ENCODE measurements around the gene SERPINA12. TPM values are rescaled to one million over a fixed set of nuclear protein-coding genes. Genes with fewer than 3 reads are reported as not detected.

Gene SERPINA12
- total and polyA plus RNA-seq, 2 of the 13 experiments (the other 11 are each of a cell fraction or from before 2014, with no cell fraction given) = 0.08 TPM; not detected in 1

DNA sequence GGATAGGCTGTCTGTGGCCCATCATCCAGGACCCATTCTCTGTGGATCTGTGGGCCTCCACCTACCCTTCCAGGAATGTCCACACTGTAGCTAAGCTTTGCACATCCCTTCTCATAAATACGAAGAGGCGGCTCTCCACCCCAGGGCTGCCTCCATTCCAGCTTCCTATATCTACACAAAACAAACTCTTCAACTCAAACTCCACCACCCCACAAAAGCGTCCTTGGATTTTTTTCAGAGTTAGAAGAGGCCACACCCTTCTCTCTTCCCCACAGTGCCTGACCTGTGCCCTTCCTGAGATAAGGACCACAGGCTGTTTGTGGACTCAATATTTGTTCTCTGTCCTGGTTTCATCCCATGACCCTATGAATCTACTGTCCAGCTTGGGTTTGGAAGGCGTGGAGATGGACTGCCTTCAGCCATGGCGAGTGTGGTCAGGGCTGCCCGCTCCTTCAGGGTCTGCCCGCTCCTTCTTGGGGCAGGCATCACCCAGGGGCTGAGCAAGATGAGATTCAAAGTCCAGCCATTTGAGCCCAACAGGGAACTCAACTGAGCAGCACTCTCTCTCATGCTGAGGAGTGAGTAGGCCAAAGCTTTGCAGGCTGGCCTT is 13.0 kb upstream of the SERPINA12 start (continued):
- no peak for TF ChIP-seq ZFP36 (IDR thresholded peaks at IDR 0.05; ENCODE audit: borderline replicate concordance, low read depth, low read length, partially characterized antibody)
- TF ChIP-seq, protein P1, sequence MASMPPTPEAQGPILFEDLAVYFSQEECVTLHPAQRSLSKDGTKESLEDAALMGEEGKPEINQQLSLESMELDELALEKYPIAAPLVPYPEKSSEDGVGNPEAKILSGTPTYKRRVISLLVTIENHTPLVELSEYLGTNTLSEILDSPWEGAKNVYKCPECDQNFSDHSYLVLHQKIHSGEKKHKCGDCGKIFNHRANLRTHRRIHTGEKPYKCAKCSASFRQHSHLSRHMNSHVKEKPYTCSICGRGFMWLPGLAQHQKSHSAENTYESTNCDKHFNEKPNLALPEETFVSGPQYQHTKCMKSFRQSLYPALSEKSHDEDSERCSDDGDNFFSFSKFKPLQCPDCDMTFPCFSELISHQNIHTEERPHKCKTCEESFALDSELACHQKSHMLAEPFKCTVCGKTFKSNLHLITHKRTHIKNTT (CRISPR knock-in tag; IDR thresholded peaks at IDR 0.05) = no peak
- TF ChIP-seq ZNF264 (CRISPR knock-in tag; IDR thresholded peaks at IDR 0.05) = 0 out of 2 replicates have a peak, but pooled peaks have one; percentile 54
- TF ChIP-seq ZNF350 (CRISPR knock-in tag; IDR thresholded peaks at IDR 0.05; ENCODE audit: borderline replicate concordance, low read depth) = peak; percentile 48
- TF ChIP-seq MED1 (CRISPR knock-in tag; IDR thresholded peaks at IDR 0.05) = peak; percentile 97
- no peak for TF ChIP-seq NCOA5 (CRISPR knock-in tag; IDR thresholded peaks at IDR 0.05)
- TF ChIP-seq JUND (CRISPR knock-in tag; IDR thresholded peaks at IDR 0.05) = peak; percentile 62; the same call in 1 of the 2 replicates
- TF ChIP-seq RELA (CRISPR knock-in tag; IDR thresholded peaks at IDR 0.05) = no peak
- TF ChIP-seq, protein P2, sequence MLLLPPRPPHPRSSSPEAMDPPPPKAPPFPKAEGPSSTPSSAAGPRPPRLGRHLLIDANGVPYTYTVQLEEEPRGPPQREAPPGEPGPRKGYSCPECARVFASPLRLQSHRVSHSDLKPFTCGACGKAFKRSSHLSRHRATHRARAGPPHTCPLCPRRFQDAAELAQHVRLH (CRISPR knock-in tag; IDR thresholded peaks at IDR 0.05; ENCODE audit: borderline replicate concordance, low read depth) = peak; percentile 74; the same call in 1 of the 2 replicates
- TF ChIP-seq, protein P3, sequence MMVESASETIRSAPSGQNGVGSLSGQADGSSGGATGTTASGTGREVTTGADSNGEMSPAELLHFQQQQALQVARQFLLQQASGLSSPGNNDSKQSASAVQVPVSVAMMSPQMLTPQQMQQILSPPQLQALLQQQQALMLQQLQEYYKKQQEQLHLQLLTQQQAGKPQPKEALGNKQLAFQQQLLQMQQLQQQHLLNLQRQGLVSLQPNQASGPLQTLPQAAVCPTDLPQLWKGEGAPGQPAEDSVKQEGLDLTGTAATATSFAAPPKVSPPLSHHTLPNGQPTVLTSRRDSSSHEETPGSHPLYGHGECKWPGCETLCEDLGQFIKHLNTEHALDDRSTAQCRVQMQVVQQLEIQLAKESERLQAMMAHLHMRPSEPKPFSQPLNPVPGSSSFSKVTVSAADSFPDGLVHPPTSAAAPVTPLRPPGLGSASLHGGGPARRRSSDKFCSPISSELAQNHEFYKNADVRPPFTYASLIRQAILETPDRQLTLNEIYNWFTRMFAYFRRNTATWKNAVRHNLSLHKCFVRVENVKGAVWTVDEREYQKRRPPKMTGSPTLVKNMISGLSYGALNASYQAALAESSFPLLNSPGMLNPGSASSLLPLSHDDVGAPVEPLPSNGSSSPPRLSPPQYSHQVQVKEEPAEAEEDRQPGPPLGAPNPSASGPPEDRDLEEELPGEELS (CRISPR knock-in tag; IDR thresholded peaks at IDR 0.05) = peak; percentile 94
- TF ChIP-seq, protein P4, sequence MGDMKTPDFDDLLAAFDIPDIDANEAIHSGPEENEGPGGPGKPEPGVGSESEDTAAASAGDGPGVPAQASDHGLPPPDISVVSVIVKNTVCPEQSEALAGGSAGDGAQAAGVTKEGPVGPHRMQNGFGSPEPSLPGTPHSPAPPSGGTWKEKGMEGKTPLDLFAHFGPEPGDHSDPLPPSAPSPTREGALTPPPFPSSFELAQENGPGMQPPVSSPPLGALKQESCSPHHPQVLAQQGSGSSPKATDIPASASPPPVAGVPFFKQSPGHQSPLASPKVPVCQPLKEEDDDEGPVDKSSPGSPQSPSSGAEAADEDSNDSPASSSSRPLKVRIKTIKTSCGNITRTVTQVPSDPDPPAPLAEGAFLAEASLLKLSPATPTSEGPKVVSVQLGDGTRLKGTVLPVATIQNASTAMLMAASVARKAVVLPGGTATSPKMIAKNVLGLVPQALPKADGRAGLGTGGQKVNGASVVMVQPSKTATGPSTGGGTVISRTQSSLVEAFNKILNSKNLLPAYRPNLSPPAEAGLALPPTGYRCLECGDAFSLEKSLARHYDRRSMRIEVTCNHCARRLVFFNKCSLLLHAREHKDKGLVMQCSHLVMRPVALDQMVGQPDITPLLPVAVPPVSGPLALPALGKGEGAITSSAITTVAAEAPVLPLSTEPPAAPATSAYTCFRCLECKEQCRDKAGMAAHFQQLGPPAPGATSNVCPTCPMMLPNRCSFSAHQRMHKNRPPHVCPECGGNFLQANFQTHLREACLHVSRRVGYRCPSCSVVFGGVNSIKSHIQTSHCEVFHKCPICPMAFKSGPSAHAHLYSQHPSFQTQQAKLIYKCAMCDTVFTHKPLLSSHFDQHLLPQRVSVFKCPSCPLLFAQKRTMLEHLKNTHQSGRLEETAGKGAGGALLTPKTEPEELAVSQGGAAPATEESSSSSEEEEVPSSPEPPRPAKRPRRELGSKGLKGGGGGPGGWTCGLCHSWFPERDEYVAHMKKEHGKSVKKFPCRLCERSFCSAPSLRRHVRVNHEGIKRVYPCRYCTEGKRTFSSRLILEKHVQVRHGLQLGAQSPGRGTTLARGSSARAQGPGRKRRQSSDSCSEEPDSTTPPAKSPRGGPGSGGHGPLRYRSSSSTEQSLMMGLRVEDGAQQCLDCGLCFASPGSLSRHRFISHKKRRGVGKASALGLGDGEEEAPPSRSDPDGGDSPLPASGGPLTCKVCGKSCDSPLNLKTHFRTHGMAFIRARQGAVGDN (CRISPR knock-in tag; IDR thresholded peaks at IDR 0.05) = peak; percentile 95
- TF ChIP-seq ZNF761 (CRISPR knock-in tag; conservative IDR thresholded peaks at IDR 0.05) = 0 out of 2 replicates have a peak, but pooled peaks have one; percentile 52
- peak; percentile 72; the same call in 1 of the 2 replicates for TF ChIP-seq NCOA1 (CRISPR knock-in tag; IDR thresholded peaks at IDR 0.05)
- TF ChIP-seq ZNF792 (CRISPR knock-in tag; IDR thresholded peaks at IDR 0.05) = peak; percentile 46; the same call in 1 of the 2 replicates
- TF ChIP-seq ZBTB21 (CRISPR knock-in tag; IDR thresholded peaks at IDR 0.05) = no peak; the same call in 1 of the 2 replicates
- TF ChIP-seq RBM22 (optimal IDR thresholded peaks at IDR 0.05; ENCODE audit: low read length) = no peak
- TF ChIP-seq ZNF768 (CRISPR knock-in tag; IDR thresholded peaks at IDR 0.05) = no peak
- 0 out of 2 replicates have a peak, but pooled peaks have one; percentile 17 for TF ChIP-seq KMT2A (CRISPR knock-in tag; IDR thresholded peaks at IDR 0.05)
- TF ChIP-seq BORCS8-MEF2B (CRISPR knock-in tag; IDR thresholded peaks at IDR 0.05) = no peak
- TF ChIP-seq TAF1 (CRISPR knock-in tag; IDR thresholded peaks at IDR 0.05) = peak; percentile 24; the same call in 1 of the 2 replicates
- TF ChIP-seq ELF1 (CRISPR knock-in tag; IDR thresholded peaks at IDR 0.05) = no peak
- TF ChIP-seq, protein P5, sequence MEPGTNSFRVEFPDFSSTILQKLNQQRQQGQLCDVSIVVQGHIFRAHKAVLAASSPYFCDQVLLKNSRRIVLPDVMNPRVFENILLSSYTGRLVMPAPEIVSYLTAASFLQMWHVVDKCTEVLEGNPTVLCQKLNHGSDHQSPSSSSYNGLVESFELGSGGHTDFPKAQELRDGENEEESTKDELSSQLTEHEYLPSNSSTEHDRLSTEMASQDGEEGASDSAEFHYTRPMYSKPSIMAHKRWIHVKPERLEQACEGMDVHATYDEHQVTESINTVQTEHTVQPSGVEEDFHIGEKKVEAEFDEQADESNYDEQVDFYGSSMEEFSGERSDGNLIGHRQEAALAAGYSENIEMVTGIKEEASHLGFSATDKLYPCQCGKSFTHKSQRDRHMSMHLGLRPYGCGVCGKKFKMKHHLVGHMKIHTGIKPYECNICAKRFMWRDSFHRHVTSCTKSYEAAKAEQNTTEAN (CRISPR knock-in tag; conservative IDR thresholded peaks at IDR 0.05) = peak; percentile 73
- no peak for TF ChIP-seq TRIM24 (CRISPR knock-in tag; IDR thresholded peaks at IDR 0.05)

All from HepG2 (cell line).